Endometrium (tissue), 2 donors: ENCODE data around the gene KIAA0825.
A peak's percentile ranks its signal among the peaks of the same experiment; 100 is the strongest.

ENCODE experiments used
- FAIRE-seq: peaks from 2 replicates; lab custom pipeline; 2012; peaks lifted over from hg19 to GRCh38; lab: Jason Lieb, UNC
- donor health status: control.
- donor health status: control.

KIAA0825 gene

GRCh38 chr5:94618493-94619328, at the start of gene KIAA0825, which contains the start of gene SLF1:
KIAA0825 (minus strand) TSS chr5:94618604; CDS start chr5:94537126, 81,478 bp downstream.
SLF1 (plus strand) TSS chr5:94618669; CDS start chr5:94628811, 10,142 bp downstream.
- no peak for FAIRE-seq

- FAIRE-seq, result no peak
Observed at GRCh38 chr5:94667937-94668336, 49.5 kb upstream of the KIAA0825 start.

GRCh38 chr5:94661086-94661485, 42.7 kb upstream of the KIAA0825 start:
- FAIRE-seq, result no peak

- no peak for FAIRE-seq
Observed at GRCh38 chr5:94660506-94660905, 42.1 kb upstream of the KIAA0825 start.

GRCh38 chr5:94658272-94658671, 39.9 kb upstream of the KIAA0825 start:
- no peak for FAIRE-seq

- peak; percentile 8 for FAIRE-seq
Observed at GRCh38 chr5:94649874-94650273, 31.5 kb upstream of the KIAA0825 start.

- no peak for FAIRE-seq
Observed at GRCh38 chr5:94646758-94647157, 28.4 kb upstream of the KIAA0825 start.

GRCh38 chr5:94645053-94645452, 26.6 kb upstream of the KIAA0825 start:
- no peak for FAIRE-seq

GRCh38 chr5:94640176-94640575, 21.8 kb upstream of the KIAA0825 start:
- FAIRE-seq, result peak; percentile 4

GRCh38 chr5:94632024-94632423, 13.6 kb upstream of the KIAA0825 start:
- FAIRE-seq, result no peak

GRCh38 chr5:94627191-94627590, 8.8 kb upstream of the KIAA0825 start:
- FAIRE-seq, result no peak

- no peak for FAIRE-seq
Observed at GRCh38 chr5:94623877-94624276, 5.5 kb upstream of the KIAA0825 start.

- FAIRE-seq, result no peak
Observed at GRCh38 chr5:94623011-94623410, 4.6 kb upstream of the KIAA0825 start.

- no peak for FAIRE-seq
Observed at GRCh38 chr5:94621763-94622162, 3.4 kb upstream of the KIAA0825 start.

- FAIRE-seq, result no peak
Observed at GRCh38 chr5:94620256-94620655, 1.9 kb upstream of the KIAA0825 start.

GRCh38 chr5:94618029-94618492, 343 bp downstream of the KIAA0825 start:
- no peak for FAIRE-seq

- no peak for FAIRE-seq
Observed at GRCh38 chr5:94615862-94616261, 2.5 kb downstream of the KIAA0825 start.

- no peak for FAIRE-seq
Observed at GRCh38 chr5:94614156-94614805, 4.1 kb downstream of the KIAA0825 start.

- no peak for FAIRE-seq
Observed at GRCh38 chr5:94613583-94613982, 4.8 kb downstream of the KIAA0825 start.

GRCh38 chr5:94595281-94595840, 23.0 kb downstream of the KIAA0825 start:
- FAIRE-seq, result no peak

- FAIRE-seq, result no peak
Observed at GRCh38 chr5:94577466-94578245, 40.7 kb downstream of the KIAA0825 start.

GRCh38 chr5:94575196-94575595, 43.2 kb downstream of the KIAA0825 start:
- FAIRE-seq, result no peak
